GM15510 (cell line): ENCODE measurements around the gene PDZD7.

Experiments
- POLR2A ChIP-seq: IDR thresholded peaks from 3 replicates; pipeline ENCODE4 v1.6.1; 2011; ENCODE audit warnings: borderline replicate concordance; ENCODE audit not compliant: insufficient read length; ENCODE audit errors: extremely low read depth

PDZD7 gene

DNA sequence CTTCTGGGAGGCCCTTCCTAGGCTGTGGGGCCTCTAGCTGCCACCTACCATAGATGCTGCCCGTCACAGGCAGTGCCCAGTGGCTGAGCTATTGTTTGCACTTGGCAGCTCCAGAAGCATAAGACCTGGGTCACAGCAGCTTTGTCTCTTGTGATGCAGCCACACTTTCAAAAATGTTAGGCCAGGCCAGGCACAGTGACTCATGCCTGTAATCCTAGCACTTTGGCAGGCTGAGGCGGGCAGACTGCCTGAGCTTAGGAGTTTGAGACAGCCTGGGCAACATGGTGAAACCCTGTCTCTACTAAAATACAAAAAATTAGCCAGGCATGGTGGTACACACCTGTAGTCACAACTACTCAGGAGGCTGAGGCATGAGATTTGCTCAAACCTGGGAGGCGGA, 21.4 kb upstream of the PDZD7 start:
- TF ChIP-seq POLR2A = no peak

DNA sequence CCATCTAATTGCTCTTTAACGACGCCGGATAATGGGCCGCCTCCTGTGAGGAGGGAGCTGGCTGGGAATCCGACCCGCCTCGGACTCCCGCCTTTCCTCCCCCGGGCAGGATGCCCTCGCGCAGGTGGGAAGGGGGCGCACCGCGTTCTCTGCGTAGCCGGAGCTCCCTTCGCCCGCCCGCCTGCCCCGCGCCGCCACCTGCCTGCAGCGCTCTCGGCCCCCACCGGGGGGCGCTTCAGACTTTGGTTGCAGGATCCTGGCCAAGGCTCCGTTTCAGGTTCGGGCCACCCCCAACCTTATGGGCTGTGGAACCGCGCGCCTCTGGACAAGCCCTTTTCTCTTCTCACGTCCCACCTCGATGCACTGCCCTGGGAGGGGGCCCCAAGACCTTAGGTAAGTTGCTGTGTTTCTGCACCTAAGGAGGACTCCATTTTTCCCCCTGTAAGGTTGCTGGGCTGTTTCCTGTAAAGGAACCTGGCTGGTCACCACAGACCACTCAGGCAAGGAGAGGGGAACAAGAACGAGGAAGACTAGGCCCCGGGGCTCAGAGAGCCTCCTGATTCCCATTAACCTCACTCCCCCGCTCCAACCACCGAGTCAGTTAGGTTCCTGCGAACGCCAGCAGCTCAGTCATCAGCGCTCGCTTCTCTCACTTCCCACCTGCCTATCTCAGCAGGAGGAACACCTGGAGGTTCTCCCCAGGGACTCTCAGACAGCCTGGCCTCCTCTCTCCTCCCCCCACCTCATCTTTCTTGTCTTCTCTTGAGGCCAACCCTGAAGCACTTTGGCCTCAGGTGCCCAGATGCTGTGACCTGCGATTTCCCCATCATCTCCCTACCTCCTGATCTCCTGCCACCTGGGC, 19.5 kb upstream of the PDZD7 start:
- TF ChIP-seq POLR2A = no peak

GRCh38 chr10:101047961-101048892, 17.3 kb upstream of the PDZD7 start:
- TF ChIP-seq POLR2A = no peak

DNA sequence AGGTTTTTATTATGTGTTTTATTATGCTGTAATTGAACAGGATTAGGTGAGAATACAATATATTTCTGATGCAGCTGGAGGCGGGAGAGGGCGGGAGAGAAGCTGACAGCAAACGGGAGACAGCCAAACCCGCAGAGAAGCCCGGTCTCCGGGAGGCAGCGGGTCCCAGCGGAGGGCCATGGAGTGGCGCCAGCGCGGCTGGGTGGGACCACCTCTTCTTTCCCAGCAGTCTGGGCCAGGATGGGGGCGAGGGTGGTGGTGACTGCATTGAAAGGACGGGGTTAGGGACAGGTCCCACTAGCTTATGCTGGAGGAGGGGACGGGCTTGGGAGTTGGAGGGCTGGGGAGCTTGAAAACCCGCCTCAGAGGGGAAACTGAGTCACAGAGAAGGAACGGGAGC, 16.3 kb upstream of the PDZD7 start:
- TF ChIP-seq POLR2A = no peak

DNA sequence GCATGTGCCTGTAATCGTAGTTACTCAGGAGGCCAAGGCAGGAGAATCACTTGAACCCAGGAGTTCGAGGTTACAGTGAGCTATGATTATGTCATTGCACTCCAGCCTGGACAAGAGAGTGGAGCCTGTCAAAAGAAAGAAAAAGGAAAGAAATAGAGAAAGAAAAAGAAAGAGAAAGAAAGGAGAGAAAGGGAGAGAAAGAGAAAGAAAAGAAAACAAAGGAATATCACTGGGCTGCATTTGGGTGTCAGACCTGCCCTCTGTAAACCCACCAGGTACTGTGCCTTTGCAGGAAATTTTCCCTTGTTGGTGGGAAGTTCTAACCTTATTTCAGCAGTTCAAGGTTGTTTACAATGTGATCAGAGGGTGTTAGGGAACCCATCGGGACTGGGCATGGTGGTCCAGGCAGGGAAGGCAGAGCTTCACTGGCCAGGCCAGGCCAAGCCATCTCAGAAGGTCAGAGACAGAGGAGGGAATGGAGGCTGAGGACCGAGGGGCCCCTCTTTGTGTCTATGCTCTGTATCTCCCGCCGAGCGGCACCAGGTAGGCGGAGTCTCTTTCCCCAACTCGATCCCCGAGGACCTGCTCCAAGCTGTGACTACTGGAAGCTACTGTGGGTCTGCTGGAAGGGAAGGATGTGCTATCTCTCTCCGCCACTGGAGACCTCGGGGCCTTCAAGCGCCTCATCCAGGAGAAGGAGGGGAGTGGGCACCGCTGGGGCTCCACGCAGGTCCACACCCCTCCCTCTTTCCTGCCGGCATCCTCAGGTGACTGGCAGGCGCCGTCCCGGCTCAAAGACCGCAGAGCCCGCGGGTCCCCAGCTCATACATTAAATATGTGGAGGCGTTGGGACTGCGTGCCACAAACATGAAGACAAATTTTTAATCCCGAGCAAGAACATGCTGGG, 15.7 kb upstream of the PDZD7 start:
- no peak for TF ChIP-seq POLR2A

- no peak for TF ChIP-seq POLR2A
Measured at GRCh38 chr10:101044117-101044516, 13.2 kb upstream of the PDZD7 start.

DNA sequence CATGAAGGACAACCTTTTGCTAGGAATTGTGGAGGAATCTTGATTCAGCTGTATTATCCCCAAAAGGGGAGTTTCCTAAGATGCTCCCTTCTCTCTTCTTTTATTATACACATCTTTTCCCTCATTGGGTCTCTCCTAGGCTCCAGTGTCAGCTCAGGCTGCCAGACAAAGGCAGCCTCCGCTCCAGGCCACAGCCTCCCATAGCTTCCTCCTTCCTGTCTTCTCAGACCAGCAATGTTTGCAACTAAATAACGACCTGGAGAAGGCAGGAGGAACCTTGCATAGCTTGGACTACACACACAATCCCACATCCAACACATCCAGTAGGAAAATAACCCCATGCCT, 12.4 kb upstream of the PDZD7 start:
- TF ChIP-seq POLR2A = no peak

- peak; percentile 61 for TF ChIP-seq POLR2A
Measured at GRCh38 chr10:101042667-101043362, 11.9 kb upstream of the PDZD7 start.

DNA sequence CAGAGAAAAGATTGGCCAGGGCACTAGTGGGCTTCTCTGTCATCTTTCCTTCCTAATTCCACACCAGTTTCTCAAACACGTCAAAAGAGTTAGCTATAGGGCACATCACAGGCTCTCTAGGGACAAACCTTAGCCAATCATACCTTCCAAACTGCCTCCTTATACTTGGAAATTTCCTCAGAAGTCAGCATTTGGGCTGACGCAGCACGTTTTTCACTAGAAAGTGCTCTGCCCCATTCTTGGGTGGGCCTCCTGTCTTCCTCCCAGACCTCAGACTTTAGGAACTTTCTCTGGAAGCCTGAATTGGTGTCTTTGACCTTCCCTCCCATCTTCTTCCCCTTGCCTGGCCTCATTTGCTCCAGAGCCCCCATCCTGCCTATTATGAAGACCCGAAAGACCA, 11.2 kb upstream of the PDZD7 start:
- no peak for TF ChIP-seq POLR2A

- no peak for TF ChIP-seq POLR2A
Measured at GRCh38 chr10:101041252-101041761, 10.4 kb upstream of the PDZD7 start.

GRCh38 chr10:101040851-101041250, 9.9 kb upstream of the PDZD7 start:
- no peak for TF ChIP-seq POLR2A

DNA sequence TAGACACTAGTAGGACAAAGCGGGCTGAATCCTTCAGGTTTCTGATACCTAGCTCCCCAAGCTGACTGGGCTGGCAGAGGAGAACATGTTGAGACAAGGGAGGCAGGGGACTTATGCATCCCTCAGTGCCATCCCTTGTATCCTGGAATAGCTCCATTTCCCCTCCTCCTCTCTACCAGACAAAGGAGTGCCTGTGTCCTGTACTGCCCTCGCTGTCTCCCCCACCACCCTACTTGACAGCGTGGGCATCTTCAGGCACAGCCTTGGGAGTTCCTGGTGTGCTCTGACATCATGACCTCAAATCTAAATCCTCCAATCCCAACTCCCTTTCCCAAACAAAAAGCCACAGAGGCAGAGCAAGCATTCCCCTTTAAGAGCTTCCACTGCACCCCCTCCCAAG, 9.1 kb upstream of the PDZD7 start:
- TF ChIP-seq POLR2A = no peak

DNA sequence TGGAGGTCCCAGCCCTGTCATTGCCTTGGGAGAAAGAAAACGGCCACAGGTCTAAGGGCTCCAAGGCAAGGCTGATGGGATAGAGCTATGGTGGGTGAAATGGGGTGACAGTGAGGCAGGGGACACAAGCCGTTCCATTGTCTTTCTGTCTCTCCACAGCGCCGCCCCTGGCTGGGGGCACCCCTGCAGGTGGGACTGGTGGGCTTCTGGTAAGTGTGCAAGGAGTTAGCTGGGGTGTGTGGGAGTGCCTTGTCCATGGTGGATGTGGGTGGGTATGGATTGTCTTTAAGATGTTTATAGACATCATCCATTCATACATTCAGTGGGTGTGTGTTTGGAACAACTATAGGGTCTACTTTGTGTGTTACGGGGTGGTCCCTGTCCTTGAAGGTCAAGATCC, 7.6 kb upstream of the PDZD7 start:
- no peak for TF ChIP-seq POLR2A

GRCh38 chr10:101036726-101037125, 5.8 kb upstream of the PDZD7 start:
- no peak for TF ChIP-seq POLR2A

GRCh38 chr10:101035916-101036702, 5.2 kb upstream of the PDZD7 start:
- TF ChIP-seq POLR2A = no peak
